Measurements from ENCODE around the gene CFHR1. TPM values are rescaled to one million over a fixed set of nuclear protein-coding genes. Genes with fewer than 3 reads are reported as not detected.

The CFHR1 gene
- 0.15 TPM in 1 of 2 replicates, not detected in the other for total RNA-seq (ENCODE audit: low replicate concordance)

GRCh38 chr1:196819531-196819930, at the start of gene CFHR1:
Gene CFHR1, plus strand, starts transcription at chr1:196819731. Its CDS starts 114 bp downstream, at chr1:196819845.

GRCh38 chr1:196774603-196775002, 44.9 kb upstream of the CFHR1 start, which contains the start of gene CFHR3:
Gene CFHR3, plus strand, starts transcription at chr1:196774840. Its CDS starts 47 bp downstream, at chr1:196774887.

Other genes starting within 250 kb of the CFHR1 start
- 0.70 and 2.9 TPM in 2 replicates for gene KCNT2, start 211.3 kb upstream of the CFHR1 start, total RNA-seq (ENCODE audit: low replicate concordance)
- gene CFH, start 167.7 kb upstream of the CFHR1 start, total RNA-seq (ENCODE audit: low replicate concordance): 121 and 272 TPM in 2 replicates
- not detected in 2 replicates for gene CFHR3, start 44.9 kb upstream of the CFHR1 start, total RNA-seq (ENCODE audit: low replicate concordance)
- gene CFHR4, start 68.3 kb downstream of the CFHR1 start, total RNA-seq (ENCODE audit: low replicate concordance): not detected in 2 replicates
- not detected in 2 replicates for gene CFHR2, start 124.0 kb downstream of the CFHR1 start, total RNA-seq (ENCODE audit: low replicate concordance)
- gene CFHR5, start 157.8 kb downstream of the CFHR1 start, total RNA-seq (ENCODE audit: low replicate concordance): not detected in 2 replicates
- gene F13B, start 247.5 kb downstream of the CFHR1 start, total RNA-seq (ENCODE audit: low replicate concordance): not detected in 2 replicates

Data from smooth muscle cell of the coronary artery (primary cell).